HepG2 (cell line): ENCODE measurements around the gene TMEM269. TPM values are rescaled to one million over a fixed set of nuclear protein-coding genes. Genes with fewer than 3 reads are reported as not detected.

Source experiments
- ATAC-seq: fragments of 200-7000 bp; cut with Tn5 transposase; 3 replicates; pipeline ENCODE4 v1.9.1; 2020; ENCODE audit warnings: mild to moderate bottlenecking, moderate library complexity
- BruUV-seq: library from RNA; stranded (reverse); fragments of 400-500 nt; replicated peaks from 2 replicates; lab custom pipeline; 2021; lab: Mats Ljungman, UMichigan
- CTCF ChIA-PET: fragments of 300-600 bp; formaldehyde crosslinking; extraction: SDS; loops from one replicate; lab custom pipeline; 2021; ENCODE audit warnings: low total read pairs, inconsistent platforms, low intra/inter-chr PET ratio; lab: Yijun Ruan, JAX
- POLR2A ChIA-PET: fragments of 350-600 bp; sonication (Branson Sonifier 250); formaldehyde crosslinking; loops from one replicate; lab custom pipeline; 2020; ENCODE audit warnings: antibody characterized with exemption, inconsistent platforms; lab: Yijun Ruan, JAX
- DNase-seq: peaks from one replicate; pipeline ENCODE4 v3.0.0-alpha.2; 2015; ENCODE audit warnings: low spot score
- FAIRE-seq: peaks from 3 replicates; lab custom pipeline; 2011; peaks lifted over from hg19 to GRCh38; lab: Jason Lieb, UNC
- H2AFZ ChIP-seq: one replicate; pipeline ENCODE4 v1.6.1; 2011; ENCODE audit warnings: low read length, inconsistent platforms
- H3K27ac ChIP-seq: fragments of 300-600 bp; 3 replicates; pipeline ENCODE4 v1.8.0; 2011; ENCODE audit warnings: mixed run types, mild to moderate bottlenecking, mixed read lengths, low read length, inconsistent platforms; ENCODE audit not compliant: insufficient read depth; ENCODE audit errors: extremely low read length
- H3K27me3 ChIP-seq, 2 experiments: fragments of 200-600 bp in 1 of 2; 2 replicates in 1 of 2; 3 replicates in 1 of 2; pipeline versions ENCODE4 v1.6.0 to v1.8.0; 2011; ENCODE audit warnings: low read length in 2 of 2, mild to moderate bottlenecking in 2 of 2, moderate library complexity in 2 of 2, inconsistent platforms in 1 of 2; ENCODE audit not compliant: insufficient read depth in 2 of 2, control insufficient read depth in 1 of 2
- H3K36me3 ChIP-seq, 2 experiments: fragments of 200-600 bp in 1 of 2; replicated peaks in 1 of 2; 2 replicates in 1 of 2; 3 replicates in 1 of 2; pipeline versions ENCODE4 v1.5.1 to v1.8.0; 2011; ENCODE audit warnings: low read length in 2 of 2, inconsistent platforms in 1 of 2; ENCODE audit not compliant: insufficient read depth in 2 of 2, control insufficient read depth in 1 of 2
- H3K4me1 ChIP-seq: 2 replicates; pipeline ENCODE4 v1.5.1; 2012; ENCODE audit warnings: low read length, inconsistent platforms; ENCODE audit not compliant: insufficient read depth
- H3K4me2 ChIP-seq: 2 replicates; pipeline ENCODE4 v1.6.0; 2011; ENCODE audit warnings: low read depth, low read length, inconsistent platforms
- H3K4me3 ChIP-seq, 3 experiments: fragments of 200-600 bp in 1 of 3; sonication (generic), shearing (Covaris generic) in 1 of 3; replicated peaks in 1 of 3; 2 replicates each; pipeline ENCODE4 v1.5.1; 2011 to 2016; ENCODE audit warnings: low read length in 3 of 3, inconsistent platforms in 2 of 3, low read depth in 2 of 3, mild to moderate bottlenecking in 2 of 3, control low read depth in 1 of 3, mixed read lengths in 1 of 3; ENCODE audit not compliant: insufficient read depth in 1 of 3
- H3K79me2 ChIP-seq: one replicate; pipeline ENCODE4 v1.6.1; 2011; ENCODE audit warnings: low read length, inconsistent platforms; ENCODE audit not compliant: insufficient read depth
- H3K9ac ChIP-seq: 2 replicates; pipeline ENCODE4 v1.6.0; 2011; ENCODE audit warnings: mild to moderate bottlenecking, low read depth, low read length, inconsistent platforms; ENCODE audit not compliant: insufficient read depth
- H3K9me3 ChIP-seq: 2 replicates; pipeline ENCODE4 v1.5.1; 2012; ENCODE audit warnings: mild to moderate bottlenecking, low read length
- H4K20me1 ChIP-seq: 2 replicates; pipeline ENCODE4 v1.6.0; 2011; ENCODE audit warnings: inconsistent platforms, mild to moderate bottlenecking, low read length, moderate library complexity; ENCODE audit not compliant: insufficient read depth
- BHLHE40 ChIP-seq: IDR thresholded peaks from 2 replicates; pipeline ENCODE4 v1.6.1; 2011; ENCODE audit warnings: low read length, improper control_type of control experiment
- CBX5 ChIP-seq: sonication (generic); formaldehyde crosslinking; IDR thresholded peaks from 2 replicates; pipeline ENCODE4 v1.4.0; 2020; ENCODE audit warnings: missing genetic modification reagents, borderline replicate concordance
- GATA4 ChIP-seq: sonication (generic); IDR thresholded peaks from 2 replicates; pipeline ENCODE4 v1.6.1; 2016; ENCODE audit warnings: antibody characterized with exemption, low read depth, borderline replicate concordance
- KAT2B ChIP-seq: fragments of 150-350 bp; IDR thresholded peaks from 2 replicates; pipeline ENCODE4 v1.6.1; 2014; ENCODE audit warnings: low read depth, low read length, borderline replicate concordance
- POLR2A ChIP-seq, 2 experiments: IDR thresholded peaks; 2 replicates each; pipeline ENCODE4 v1.6.1; 2011; ENCODE audit warnings: low read depth in 2 of 2, low read length in 2 of 2, mild to moderate bottlenecking in 1 of 2, moderate library complexity in 1 of 2; ENCODE audit not compliant: insufficient read depth in 1 of 2
- RBM22 ChIP-seq: fragments of 200-400 bp; formaldehyde crosslinking; optimal IDR thresholded peaks from 2 replicates; pipeline ENCODE3; 2017; ENCODE audit warnings: mild to moderate bottlenecking, low read length, moderate library complexity
- TAF1 ChIP-seq: sonication (generic); formaldehyde crosslinking; IDR thresholded peaks from 2 replicates; pipeline ENCODE4 v1.4.0; 2020; ENCODE audit warnings: missing genetic modification reagents
- ZNF383 ChIP-seq: sonication (generic); formaldehyde crosslinking; IDR thresholded peaks from 2 replicates; pipeline ENCODE4 v1.4.0; 2020; ENCODE audit warnings: missing genetic modification reagents, mild to moderate bottlenecking, borderline replicate concordance
- ZSCAN30 ChIP-seq: sonication (generic); formaldehyde crosslinking; IDR thresholded peaks from 2 replicates; pipeline ENCODE4 v1.5.0; 2020; ENCODE audit warnings: mild to moderate bottlenecking, missing genetic modification reagents
- WGBS: methylation state at CpG from one replicate; pipeline ENCODE4 v1.1.6; 2017; ENCODE audit warnings: low lambda C conversion rate; 5-methylcytosine and 5-hydroxymethylcytosine counted together
- in situ Hi-C: cut with HindIII; loops from 2 replicates; pipeline ENCODE4 v1.10.0; 2017; ENCODE audit warnings: low pct_unique_long_range_greater_than_20kb; ENCODE audit not compliant: extremely low pct_ligation_motif_present
- intact Hi-C: fragments of 100-400 bp; cut with micrococcal nuclease; formaldehyde crosslinking; loops from one replicate; pipeline ENCODE4 v1.10.0; 2022; ENCODE audit not compliant: unreplicated experiment
- polyA plus RNA-seq, 8 experiments: library from polyadenylated mRNA; depleted of rRNA in 3 of 8; stranded (reverse) in 7 of 8; unstranded in 1 of 8; fragments of >200 nt; fragmentation: Illumina TruSeq in 4 of 8; extraction: Trizol in 4 of 8; gene quantifications; 2 replicates each; pipeline versions ENCODE4 v1.2.1 to v1.2.3, GENCODE V29; 2011 to 2016; ENCODE audit warnings: low read depth in 4 of 8, missing spikeins in 1 of 8, mixed read lengths in 1 of 8; ENCODE audit not compliant: insufficient read depth in 1 of 8
- total RNA-seq, 5 experiments: library from RNA; depleted of rRNA; stranded (reverse); fragments of >200 nt; fragmentation: Illumina TruSeq; extraction: Trizol; gene quantifications; 2 replicates each; pipeline ENCODE4 v1.2.3, GENCODE V29; 2016; ENCODE audit warnings: low read depth in 1 of 5
- TF ChIP-seq, protein P1 (sequence below): IDR thresholded peaks from 2 replicates; pipeline ENCODE4 v1.6.1; 2016; ENCODE audit warnings: low read depth, control low read depth
- TF ChIP-seq, protein P2 (sequence below): sonication (generic); formaldehyde crosslinking; IDR thresholded peaks from 2 replicates; pipeline ENCODE4 v1.4.0; 2020; ENCODE audit warnings: missing genetic modification reagents

TMEM269 gene
- total and polyA plus RNA-seq, 2 of the 13 experiments (the other 11 are each of a cell fraction or from before 2014, with no cell fraction given), result 0.15 to 0.21 TPM

DNA sequence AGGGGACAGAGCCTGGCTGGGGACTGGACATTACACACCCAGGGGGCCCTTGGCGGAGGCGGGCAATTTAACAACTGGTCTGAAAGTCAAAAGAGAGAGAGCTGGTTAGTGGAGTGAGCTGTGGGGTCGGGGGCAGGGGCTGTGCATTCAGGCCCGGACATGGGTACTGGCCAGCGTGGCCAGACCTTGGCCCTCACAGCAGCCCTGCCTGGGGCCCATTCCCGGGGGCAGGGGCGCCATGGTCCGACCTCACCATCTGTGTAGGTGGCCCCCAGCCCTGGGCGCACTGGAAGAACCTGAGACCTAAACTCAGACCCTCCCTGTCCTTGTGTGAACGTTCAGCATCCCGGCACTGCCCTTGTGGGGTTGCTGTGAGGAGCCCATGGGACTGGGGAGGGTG, 49.7 kb upstream of the TMEM269 start (continued):
- TF ChIP-seq, protein P1, sequence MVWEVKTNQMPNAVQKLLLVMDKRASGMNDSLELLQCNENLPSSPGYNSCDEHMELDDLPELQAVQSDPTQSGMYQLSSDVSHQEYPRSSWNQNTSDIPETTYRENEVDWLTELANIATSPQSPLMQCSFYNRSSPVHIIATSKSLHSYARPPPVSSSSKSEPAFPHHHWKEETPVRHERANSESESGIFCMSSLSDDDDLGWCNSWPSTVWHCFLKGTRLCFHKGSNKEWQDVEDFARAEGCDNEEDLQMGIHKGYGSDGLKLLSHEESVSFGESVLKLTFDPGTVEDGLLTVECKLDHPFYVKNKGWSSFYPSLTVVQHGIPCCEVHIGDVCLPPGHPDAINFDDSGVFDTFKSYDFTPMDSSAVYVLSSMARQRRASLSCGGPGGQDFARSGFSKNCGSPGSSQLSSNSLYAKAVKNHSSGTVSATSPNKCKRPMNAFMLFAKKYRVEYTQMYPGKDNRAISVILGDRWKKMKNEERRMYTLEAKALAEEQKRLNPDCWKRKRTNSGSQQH (CRISPR knock-in tag), result no peak
- TF ChIP-seq BHLHE40 (no peak), POLR2A (IDR thresholded peaks at IDR 0.05; ENCODE audit: insufficient read depth in 1 of 2, low read depth in 2 of 2, low read length in 2 of 2) (no peak)
- TF ChIP-seq, protein P2, sequence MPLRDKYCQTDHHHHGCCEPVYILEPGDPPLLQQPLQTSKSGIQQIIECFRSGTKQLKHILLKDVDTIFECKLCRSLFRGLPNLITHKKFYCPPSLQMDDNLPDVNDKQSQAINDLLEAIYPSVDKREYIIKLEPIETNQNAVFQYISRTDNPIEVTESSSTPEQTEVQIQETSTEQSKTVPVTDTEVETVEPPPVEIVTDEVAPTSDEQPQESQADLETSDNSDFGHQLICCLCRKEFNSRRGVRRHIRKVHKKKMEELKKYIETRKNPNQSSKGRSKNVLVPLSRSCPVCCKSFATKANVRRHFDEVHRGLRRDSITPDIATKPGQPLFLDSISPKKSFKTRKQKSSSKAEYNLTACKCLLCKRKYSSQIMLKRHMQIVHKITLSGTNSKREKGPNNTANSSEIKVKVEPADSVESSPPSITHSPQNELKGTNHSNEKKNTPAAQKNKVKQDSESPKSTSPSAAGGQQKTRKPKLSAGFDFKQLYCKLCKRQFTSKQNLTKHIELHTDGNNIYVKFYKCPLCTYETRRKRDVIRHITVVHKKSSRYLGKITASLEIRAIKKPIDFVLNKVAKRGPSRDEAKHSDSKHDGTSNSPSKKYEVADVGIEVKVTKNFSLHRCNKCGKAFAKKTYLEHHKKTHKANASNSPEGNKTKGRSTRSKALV, result no peak

DNA sequence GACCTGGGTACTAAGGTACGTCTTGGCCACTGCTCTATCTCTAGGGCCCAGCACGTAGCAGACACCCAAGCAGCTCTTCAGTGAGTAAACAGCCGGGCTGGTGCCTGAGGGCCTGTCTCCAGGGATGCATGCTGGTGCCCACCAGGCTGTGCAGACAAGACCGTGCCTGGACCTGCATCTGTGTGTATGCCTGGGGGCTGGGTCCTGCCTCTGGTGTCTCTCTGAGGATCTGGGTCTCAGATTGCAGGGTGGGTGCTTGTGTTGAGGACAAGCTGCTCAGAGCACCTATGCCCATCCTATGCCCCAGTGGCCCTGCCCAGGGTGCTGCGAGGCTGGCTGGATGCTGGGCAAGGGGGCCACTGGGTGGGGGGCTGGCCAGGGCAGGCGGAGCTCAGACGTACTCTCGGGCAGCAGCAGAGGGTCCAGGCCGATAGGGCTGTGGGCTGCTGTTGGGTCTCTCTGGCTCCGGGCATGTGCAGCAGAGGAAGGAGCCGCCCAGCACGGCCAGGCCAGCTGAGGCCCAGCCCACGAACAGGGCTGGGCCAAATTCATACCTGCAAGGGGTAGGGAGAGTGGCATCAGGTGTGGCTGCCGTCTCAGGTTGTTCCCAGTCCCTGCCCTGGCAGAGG, 49.2 kb upstream of the TMEM269 start:
- DNase-seq (no peak), FAIRE-seq (no peak), ATAC-seq (no peak)
- ChIA-PET POLR2A (interaction anchor here (1.0 kb wide), 1 partner anchor 54 kb away, joined by 6 read pairs; the partner anchor contains the start of gene YBX1), CTCF (interaction anchor here (1.2 kb wide), 1 partner anchor 11 kb away, joined by 4 read pairs; no protein-coding TSS in a partner anchor)
- Histone ChIP-seq H3K27ac (no peak overlapping the region), H3K79me2 (no peaks in the 10 kb centered on the region), H3K27me3 (no peaks in the 10 kb centered on the region), H3K36me3 (no peaks in the 10 kb centered on the region), H3K4me1 (peaks cover 60% of the 10 kb centered on the region), H3K4me2 (no peak overlapping the region), H3K4me3 (no peak overlapping the region), H4K20me1 (no peaks in the 10 kb centered on the region), H3K9ac (no peak overlapping the region), H3K9me3 (no peaks in the 10 kb centered on the region), H2AFZ (no peak overlapping the region)
- WGBS, result 100% methylated on average over 1 of the region's 14 CpGs
- BruUV-seq, result no TSS peak
- in situ Hi-C loops, result loop anchor here (25.0 kb wide), 1 partner anchor 398 kb away; the partner anchor contains the start of gene FOXJ3
- TF ChIP-seq ZSCAN30 (no peak), CBX5 (CRISPR knock-in tag) (no peak), KAT2B (no peak), GATA4 (no peak), RBM22 (no peak), TAF1 (CRISPR knock-in tag) (no peak), ZNF383 (CRISPR knock-in tag) (no peak)
- intact Hi-C loops, result no loop called here
